ENCODE measurements around the gene BMPR1A. TPM values are rescaled to one million over a fixed set of nuclear protein-coding genes. Genes with fewer than 3 reads are reported as not detected.

The BMPR1A gene
- total RNA-seq, 1 experiment from 2014 or later, result 63.2 TPM

DNA sequence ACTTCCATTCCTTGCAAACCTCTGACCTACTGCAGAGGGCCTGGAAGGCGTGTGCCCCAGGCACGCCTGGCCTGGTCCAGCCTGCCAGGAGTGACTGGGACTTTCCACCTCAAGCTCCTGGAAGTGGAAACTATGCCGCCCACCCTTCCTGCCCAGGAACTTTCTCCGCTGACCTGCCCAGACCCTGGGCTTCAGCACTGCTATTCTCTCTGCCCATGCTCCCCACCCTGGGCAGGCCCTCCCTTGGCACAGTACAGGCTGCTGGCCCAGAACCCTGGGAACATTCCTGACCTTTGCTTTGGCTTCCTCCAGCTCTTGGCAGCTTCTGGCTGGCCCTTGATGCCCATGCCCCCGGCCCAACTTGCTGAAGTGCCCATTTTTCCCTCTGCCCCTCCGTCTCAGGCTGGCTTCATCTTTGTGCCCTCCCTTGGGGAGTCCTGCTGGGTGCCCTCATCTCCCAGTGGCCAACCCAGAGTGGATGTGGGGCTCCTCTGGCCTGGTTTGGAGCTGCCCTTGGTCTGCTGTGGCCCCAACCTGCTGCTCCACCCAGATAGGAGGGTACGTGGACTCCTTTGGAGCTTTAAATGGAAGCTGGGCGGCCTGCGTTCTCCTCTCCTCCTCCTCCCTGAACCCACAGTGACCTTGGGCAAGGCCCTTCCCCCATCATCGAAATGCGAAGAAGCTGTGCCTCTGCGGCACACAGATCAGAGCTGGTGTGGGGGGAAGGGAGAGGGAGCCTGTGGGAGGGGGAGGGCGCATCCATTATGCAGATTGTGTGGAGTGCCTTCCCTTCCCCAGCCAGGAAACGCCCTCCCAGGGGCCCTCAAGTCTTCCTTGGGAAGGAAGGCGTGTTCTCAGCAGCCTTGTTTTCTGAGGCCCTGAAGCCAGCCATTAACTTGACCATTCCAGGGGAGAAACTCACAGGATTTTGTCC is 197.6 kb downstream of the BMPR1A start:
- H3K27ac Mint-ChIP-seq (ENCODE audit: unreplicated experiment), result no peak overlapping the region
- no peak overlapping the region for H3K4me3 Mint-ChIP-seq (ENCODE audit: unreplicated experiment)
- no peak for DNase-seq
- peaks cover 17% of the 10 kb centered on the region for H3K9me3 ChIP-seq
- POLR2A ChIA-PET, result no interaction called here
- H3K36me3 Mint-ChIP-seq (ENCODE audit: insufficient read depth, unreplicated experiment), result no peaks in the 10 kb centered on the region
- peaks cover 6% of the 10 kb centered on the region for H3K4me1 ChIP-seq
- peaks cover 13% of the 10 kb centered on the region for H3K9me3 Mint-ChIP-seq (ENCODE audit: unreplicated experiment)
- no TSS peak for BruUV-seq (replicated peaks)
- no peaks in the 10 kb centered on the region for H3K4me1 Mint-ChIP-seq (ENCODE audit: low read depth, unreplicated experiment)
- no peaks in the 10 kb centered on the region for H3K36me3 ChIP-seq (ENCODE audit: control insufficient read depth, insufficient read depth, low read length)
- no peaks in the 10 kb centered on the region for H3K27me3 Mint-ChIP-seq (ENCODE audit: insufficient read depth, unreplicated experiment)
- TF ChIP-seq, protein P1, sequence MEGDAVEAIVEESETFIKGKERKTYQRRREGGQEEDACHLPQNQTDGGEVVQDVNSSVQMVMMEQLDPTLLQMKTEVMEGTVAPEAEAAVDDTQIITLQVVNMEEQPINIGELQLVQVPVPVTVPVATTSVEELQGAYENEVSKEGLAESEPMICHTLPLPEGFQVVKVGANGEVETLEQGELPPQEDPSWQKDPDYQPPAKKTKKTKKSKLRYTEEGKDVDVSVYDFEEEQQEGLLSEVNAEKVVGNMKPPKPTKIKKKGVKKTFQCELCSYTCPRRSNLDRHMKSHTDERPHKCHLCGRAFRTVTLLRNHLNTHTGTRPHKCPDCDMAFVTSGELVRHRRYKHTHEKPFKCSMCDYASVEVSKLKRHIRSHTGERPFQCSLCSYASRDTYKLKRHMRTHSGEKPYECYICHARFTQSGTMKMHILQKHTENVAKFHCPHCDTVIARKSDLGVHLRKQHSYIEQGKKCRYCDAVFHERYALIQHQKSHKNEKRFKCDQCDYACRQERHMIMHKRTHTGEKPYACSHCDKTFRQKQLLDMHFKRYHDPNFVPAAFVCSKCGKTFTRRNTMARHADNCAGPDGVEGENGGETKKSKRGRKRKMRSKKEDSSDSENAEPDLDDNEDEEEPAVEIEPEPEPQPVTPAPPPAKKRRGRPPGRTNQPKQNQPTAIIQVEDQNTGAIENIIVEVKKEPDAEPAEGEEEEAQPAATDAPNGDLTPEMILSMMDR (IDR thresholded peaks at IDR 0.05; ENCODE audit: insufficient read depth in 1 of 2, low read depth in 1 of 2, low read length in 1 of 2, severe bottlenecking in 1 of 2, unreplicated experiment in 1 of 2), result no peak
- no peak overlapping the region for H3K4me3 ChIP-seq (ENCODE audit: low read depth, low read length)
- H3K27me3 ChIP-seq (replicated peaks; ENCODE audit: control insufficient read depth, insufficient read depth, low read length), result no peaks in the 10 kb centered on the region
- intact Hi-C loops (cut with micrococcal nuclease; ENCODE audit: unreplicated experiment), result no loop called here
- CTCF ChIA-PET, result interaction anchor here (0.6 to 2.1 kb wide), 2 partner anchors 13 to 66 kb away, joined by 5 to 8 read pairs; no protein-coding TSS in a partner anchor

DNA sequence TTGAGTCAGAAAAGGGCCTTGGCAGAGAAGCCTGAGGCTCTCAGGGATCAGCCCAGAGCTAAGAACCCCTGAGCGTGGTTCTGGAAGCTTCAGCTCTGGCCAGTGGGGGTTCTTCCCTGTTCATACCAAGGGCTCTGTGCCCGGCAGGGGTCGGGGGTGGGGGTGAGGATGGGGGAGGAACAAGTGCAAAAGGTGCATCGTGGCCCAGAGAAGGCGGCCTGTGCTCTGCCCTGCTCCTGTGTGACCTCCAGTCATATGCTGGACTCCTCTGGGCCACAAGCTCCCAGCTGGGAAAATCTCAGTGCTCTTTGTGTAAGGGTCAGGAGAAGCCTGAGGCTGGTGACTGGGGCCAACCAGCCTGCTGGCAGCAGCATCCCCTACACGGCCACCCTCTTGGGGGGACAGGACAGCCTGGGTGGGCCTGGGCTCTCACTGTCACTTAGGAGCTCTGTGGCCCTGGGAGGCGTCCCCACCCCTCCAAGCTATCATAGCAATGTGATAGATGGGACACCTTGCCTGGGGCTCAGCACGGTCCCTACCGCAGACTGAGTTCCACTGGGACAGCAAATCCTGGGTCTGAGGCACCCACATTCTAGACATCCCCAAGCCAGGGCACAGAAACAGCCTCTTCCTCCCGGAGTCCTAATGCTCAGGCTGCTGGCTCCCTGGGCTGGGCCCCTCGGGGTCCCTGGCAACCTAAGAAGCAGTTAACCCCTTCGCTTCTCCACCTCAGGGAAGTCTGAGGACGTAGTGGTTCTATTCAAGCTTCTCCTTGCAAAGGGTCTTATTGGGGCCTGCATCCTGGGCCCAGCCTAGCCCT is 198.5 kb downstream of the BMPR1A start:
- ChIA-PET POLR2A (no interaction called here), CTCF (interaction anchor here (0.6 to 2.1 kb wide), 2 partner anchors 12 to 67 kb away, joined by 5 to 8 read pairs; no protein-coding TSS in a partner anchor)
- Histone ChIP-seq H3K4me1 (peaks cover 14% of the 10 kb centered on the region), H3K4me3 (ENCODE audit: low read depth, low read length) (no peak overlapping the region), H3K36me3 (ENCODE audit: control insufficient read depth, insufficient read depth, low read length) (no peaks in the 10 kb centered on the region), H3K27me3 (replicated peaks; ENCODE audit: control insufficient read depth, insufficient read depth, low read length) (no peaks in the 10 kb centered on the region), H3K9me3 (peaks cover 17% of the 10 kb centered on the region)
- Mint-ChIP-seq H3K27ac (ENCODE audit: unreplicated experiment) (no peak overlapping the region), H3K9me3 (ENCODE audit: unreplicated experiment) (peaks cover 13% of the 10 kb centered on the region), H3K27me3 (ENCODE audit: insufficient read depth, unreplicated experiment) (no peaks in the 10 kb centered on the region), H3K4me1 (ENCODE audit: low read depth, unreplicated experiment) (no peaks in the 10 kb centered on the region), H3K4me3 (ENCODE audit: unreplicated experiment) (no peak overlapping the region), H3K36me3 (ENCODE audit: insufficient read depth, unreplicated experiment) (no peaks in the 10 kb centered on the region)
- DNase-seq, result no peak
- TF ChIP-seq, protein P1 (IDR thresholded peaks at IDR 0.05; ENCODE audit: insufficient read depth in 1 of 2, low read depth in 1 of 2, low read length in 1 of 2, severe bottlenecking in 1 of 2, unreplicated experiment in 1 of 2), result no peak
- no TSS peak for BruUV-seq (replicated peaks)
- intact Hi-C loops (cut with micrococcal nuclease; ENCODE audit: unreplicated experiment), result no loop called here

DNA sequence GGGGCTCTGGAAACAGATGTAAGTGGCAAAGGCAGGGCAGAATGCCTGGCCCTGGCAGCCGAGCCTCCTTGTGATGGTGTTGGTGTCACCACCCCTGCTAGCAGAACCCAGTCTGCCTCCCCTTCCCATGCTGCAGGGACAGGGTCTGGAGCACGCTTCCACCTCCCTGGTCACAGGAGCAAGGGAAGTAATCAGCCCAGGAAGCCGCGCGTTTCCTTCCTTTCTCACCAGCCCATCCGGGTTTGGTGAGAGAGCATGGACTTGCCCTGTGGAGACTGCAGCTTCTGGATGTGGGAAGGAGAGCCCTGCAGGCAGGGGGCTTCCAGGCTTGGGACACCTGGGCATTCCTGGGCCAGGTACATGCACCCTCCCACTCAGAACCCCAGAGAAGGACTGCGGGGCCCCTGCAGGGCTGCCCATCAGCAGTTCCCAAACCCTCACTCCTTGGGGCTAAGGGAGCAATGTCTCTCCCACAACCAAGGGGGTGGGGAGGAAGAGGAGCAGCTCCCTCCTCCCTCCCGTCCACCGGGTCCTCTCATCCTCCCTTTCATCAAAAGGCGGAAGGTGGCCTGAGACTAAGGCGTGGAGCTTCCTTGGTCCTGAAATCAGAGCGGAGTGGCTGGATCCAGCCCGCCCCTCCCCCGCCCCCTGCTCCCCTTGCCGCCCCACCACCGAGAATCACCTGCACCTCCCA is 199.2 kb downstream of the BMPR1A start:
- H3K4me3 Mint-ChIP-seq (ENCODE audit: unreplicated experiment), result no peak overlapping the region
- H3K27me3 Mint-ChIP-seq (ENCODE audit: insufficient read depth, unreplicated experiment), result no peaks in the 10 kb centered on the region
- H3K36me3 ChIP-seq (ENCODE audit: control insufficient read depth, insufficient read depth, low read length), result no peaks in the 10 kb centered on the region
- H3K27ac Mint-ChIP-seq (ENCODE audit: unreplicated experiment), result no peak overlapping the region
- ChIA-PET CTCF (interaction anchor here (2.1 kb wide), 1 partner anchor 11 kb away, joined by 8 read pairs; no protein-coding TSS in a partner anchor), POLR2A (interaction anchor here (0.6 kb wide), 1 partner anchor 9 kb away, joined by 3 read pairs; no protein-coding TSS in a partner anchor)
- no peak for DNase-seq
- intact Hi-C loops (cut with micrococcal nuclease; ENCODE audit: unreplicated experiment), result no loop called here
- H3K9me3 ChIP-seq, result peaks cover 17% of the 10 kb centered on the region
- no peaks in the 10 kb centered on the region for H3K36me3 Mint-ChIP-seq (ENCODE audit: insufficient read depth, unreplicated experiment)
- TF ChIP-seq, protein P1 (IDR thresholded peaks at IDR 0.05; ENCODE audit: insufficient read depth in 1 of 2, low read depth in 1 of 2, low read length in 1 of 2, severe bottlenecking in 1 of 2, unreplicated experiment in 1 of 2), result no peak
- no peaks in the 10 kb centered on the region for H3K27me3 ChIP-seq (replicated peaks; ENCODE audit: control insufficient read depth, insufficient read depth, low read length)
- no peak overlapping the region for H3K4me3 ChIP-seq (ENCODE audit: low read depth, low read length)
- H3K9me3 Mint-ChIP-seq (ENCODE audit: unreplicated experiment), result peaks cover 13% of the 10 kb centered on the region
- H3K4me1 Mint-ChIP-seq (ENCODE audit: low read depth, unreplicated experiment), result no peaks in the 10 kb centered on the region
- peaks cover 18% of the 10 kb centered on the region for H3K4me1 ChIP-seq
- BruUV-seq (replicated peaks), result no TSS peak

Data from Caco-2 (cell line).